ENCODE data around the gene PNPLA1. TPM values are rescaled to one million over a fixed set of nuclear protein-coding genes. Genes with fewer than 3 reads are reported as not detected.

The PNPLA1 gene
- total RNA-seq, 1 donor from 2014 or later: not detected

DNA sequence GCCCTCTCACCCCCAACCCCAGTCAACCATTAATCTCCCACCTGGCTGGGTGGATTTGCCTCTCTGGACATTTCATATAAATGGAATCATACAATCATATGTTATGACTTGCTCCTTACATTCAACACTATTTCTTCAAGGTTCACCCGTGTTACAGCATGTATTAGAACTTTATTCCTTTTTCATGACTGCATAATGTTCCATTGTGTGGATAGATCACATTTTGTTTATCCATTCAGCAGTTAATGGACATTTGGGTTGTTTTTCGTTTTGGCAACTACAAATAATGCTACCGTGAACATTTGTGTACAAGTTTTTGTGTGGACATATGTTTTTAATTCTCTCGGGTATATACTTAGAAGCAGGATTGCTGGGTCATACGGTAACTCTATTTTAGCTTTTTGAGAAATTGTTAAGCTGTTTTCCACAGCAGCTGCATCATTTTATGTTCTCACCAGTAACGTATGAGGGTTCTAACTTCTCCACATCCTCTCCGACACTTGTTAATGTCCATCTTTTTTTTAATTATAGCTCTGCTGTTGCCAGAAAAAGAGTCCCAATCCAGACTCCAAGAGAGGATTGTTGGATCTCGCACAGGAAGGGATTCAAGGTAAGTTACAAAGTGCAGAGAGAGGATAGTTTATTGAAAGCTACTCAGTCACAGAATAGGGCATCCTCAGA is 82.8 kb downstream of the PNPLA1 start:
- Histone ChIP-seq H3K27ac (peak overlapping the region; percentile 76 to 89), H3K36me3 (no peaks in the 10 kb centered on the region), H3K9me3 (no peaks in the 10 kb centered on the region), H3K4me3 (no peak overlapping the region), H3K4me1 (peaks cover 0 to 20% of the 10 kb centered on the region in 2 donors), H3K27me3 (no peaks in the 10 kb centered on the region)
- intact Hi-C loops (cut with DNase I): no loop called here
- TF ChIP-seq, protein P1, sequence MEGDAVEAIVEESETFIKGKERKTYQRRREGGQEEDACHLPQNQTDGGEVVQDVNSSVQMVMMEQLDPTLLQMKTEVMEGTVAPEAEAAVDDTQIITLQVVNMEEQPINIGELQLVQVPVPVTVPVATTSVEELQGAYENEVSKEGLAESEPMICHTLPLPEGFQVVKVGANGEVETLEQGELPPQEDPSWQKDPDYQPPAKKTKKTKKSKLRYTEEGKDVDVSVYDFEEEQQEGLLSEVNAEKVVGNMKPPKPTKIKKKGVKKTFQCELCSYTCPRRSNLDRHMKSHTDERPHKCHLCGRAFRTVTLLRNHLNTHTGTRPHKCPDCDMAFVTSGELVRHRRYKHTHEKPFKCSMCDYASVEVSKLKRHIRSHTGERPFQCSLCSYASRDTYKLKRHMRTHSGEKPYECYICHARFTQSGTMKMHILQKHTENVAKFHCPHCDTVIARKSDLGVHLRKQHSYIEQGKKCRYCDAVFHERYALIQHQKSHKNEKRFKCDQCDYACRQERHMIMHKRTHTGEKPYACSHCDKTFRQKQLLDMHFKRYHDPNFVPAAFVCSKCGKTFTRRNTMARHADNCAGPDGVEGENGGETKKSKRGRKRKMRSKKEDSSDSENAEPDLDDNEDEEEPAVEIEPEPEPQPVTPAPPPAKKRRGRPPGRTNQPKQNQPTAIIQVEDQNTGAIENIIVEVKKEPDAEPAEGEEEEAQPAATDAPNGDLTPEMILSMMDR (IDR thresholded peaks at IDR 0.05): no peak
- DNase-seq (ENCODE audit: low spot score in 2 of 2): no peak

DNA sequence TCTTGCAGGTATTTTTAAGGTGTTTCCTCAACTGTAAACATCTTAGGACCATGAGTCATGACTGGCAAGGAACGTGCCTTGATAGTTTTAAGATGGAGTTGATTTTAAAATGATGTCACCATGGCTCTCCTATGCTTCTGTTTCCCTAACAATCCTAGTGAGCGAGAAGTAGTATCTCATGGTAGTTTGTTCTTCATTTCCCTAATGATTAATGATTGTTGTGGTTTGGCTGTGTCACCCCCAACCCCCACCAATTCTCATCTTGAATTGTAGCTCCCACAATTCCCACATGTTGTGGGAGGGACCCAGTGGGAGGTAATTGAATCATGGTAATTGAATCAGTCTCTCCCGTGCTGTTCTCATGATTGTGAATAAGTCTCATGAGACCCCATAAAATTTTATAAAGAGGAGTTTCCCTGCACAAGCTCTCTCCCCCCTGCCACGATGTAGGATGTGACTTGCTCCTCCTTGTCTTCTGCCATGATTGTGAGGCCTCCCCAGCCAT is 83.6 kb downstream of the PNPLA1 start:
- H3K36me3 ChIP-seq: no peaks in the 10 kb centered on the region
- TF ChIP-seq, protein P1 (IDR thresholded peaks at IDR 0.05): no peak
- no peaks in the 10 kb centered on the region for H3K9me3 ChIP-seq
- no peak overlapping the region for H3K27ac ChIP-seq
- H3K4me1 ChIP-seq: peaks cover 0 to 22% of the 10 kb centered on the region in 2 donors
- DNase-seq (ENCODE audit: low spot score in 2 of 2): no peak
- no peaks in the 10 kb centered on the region for H3K27me3 ChIP-seq
- H3K4me3 ChIP-seq: no peak overlapping the region
- intact Hi-C loops (cut with DNase I): no loop called here

DNA sequence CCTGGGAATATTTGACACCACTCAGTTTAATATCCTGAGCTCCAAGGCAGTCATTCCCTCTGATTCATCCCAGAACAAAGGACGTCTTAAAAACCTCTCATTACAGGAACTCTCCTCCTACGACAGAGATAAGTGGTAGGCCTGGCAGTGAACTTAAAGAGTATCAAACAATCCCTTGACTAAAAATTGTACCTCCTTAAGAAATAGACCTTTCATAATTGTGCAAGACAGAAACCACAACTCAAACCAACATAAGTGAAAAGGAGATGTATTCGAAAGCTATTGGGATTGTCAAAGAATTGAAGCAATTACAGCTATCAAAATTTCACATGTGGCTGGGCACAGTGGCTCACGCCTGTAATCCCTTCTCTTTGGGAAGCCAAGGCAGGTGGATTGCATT is 86.0 kb downstream of the PNPLA1 start:
- no peaks in the 10 kb centered on the region for H3K36me3 ChIP-seq

DNA sequence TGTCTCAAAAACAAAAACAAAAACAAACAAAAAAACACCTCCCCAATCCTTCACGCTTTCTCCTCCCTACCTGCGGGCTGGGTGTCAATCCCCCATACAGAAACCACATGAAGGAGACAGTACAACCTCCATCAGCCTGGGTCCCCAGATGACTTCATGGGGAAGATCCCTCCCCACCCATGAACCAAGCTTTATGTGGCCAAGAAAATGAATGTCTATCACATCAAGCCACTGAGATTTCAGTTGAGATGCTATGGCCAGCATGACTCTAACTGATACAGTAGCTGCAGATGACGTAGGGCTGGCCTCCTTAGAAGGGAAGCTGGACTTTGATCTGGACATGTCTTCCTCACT is 88.0 kb downstream of the PNPLA1 start:
- H3K27ac ChIP-seq: peak overlapping the region; percentile 59 to 81
- no peaks in the 10 kb centered on the region for H3K9me3 ChIP-seq
- H3K4me1 ChIP-seq: peaks cover 0 to 27% of the 10 kb centered on the region in 2 donors
- no peaks in the 10 kb centered on the region for H3K27me3 ChIP-seq
- no peaks in the 10 kb centered on the region for H3K36me3 ChIP-seq
- no peak overlapping the region for H3K4me3 ChIP-seq
- intact Hi-C loops (cut with DNase I): no loop called here
- TF ChIP-seq, protein P1 (IDR thresholded peaks at IDR 0.05): no peak
- DNase-seq (ENCODE audit: low spot score in 2 of 2): no peak

More for the DNA sequence above, 86.0 kb downstream of the PNPLA1 start:
- Histone ChIP-seq H3K27ac (no peak overlapping the region), H3K9me3 (no peaks in the 10 kb centered on the region), H3K27me3 (no peaks in the 10 kb centered on the region), H3K4me1 (peaks cover 0 to 34% of the 10 kb centered on the region in 2 donors), H3K4me3 (no peak overlapping the region)
- DNase-seq (ENCODE audit: low spot score in 2 of 2): no peak
- TF ChIP-seq, protein P1 (IDR thresholded peaks at IDR 0.05): no peak
- intact Hi-C loops (cut with DNase I): no loop called here

Other genes with a start within 250 kb of the PNPLA1 start
- gene SLC26A8, start 245.4 kb upstream of the PNPLA1 start, total RNA-seq: not detected
- 37.3 TPM for gene MAPK14, start 242.3 kb upstream of the PNPLA1 start, total RNA-seq
- gene MAPK13, start 139.5 kb upstream of the PNPLA1 start, total RNA-seq: 7.7 TPM
- gene BRPF3, start 73.3 kb upstream of the PNPLA1 start, total RNA-seq: 26.5 TPM
- gene BNIP5, start 66.8 kb downstream of the PNPLA1 start, total RNA-seq: not detected
- gene ETV7, start 117.6 kb downstream of the PNPLA1 start, total RNA-seq: not detected
- gene PXT1, start 172.8 kb downstream of the PNPLA1 start, total RNA-seq: not detected
- gene KCTD20, start 172.9 kb downstream of the PNPLA1 start, total RNA-seq: 71.5 TPM